ENCODE results near the gene SBF2. TPM values are rescaled to one million over a fixed set of nuclear protein-coding genes. Genes with fewer than 3 reads are reported as not detected.

Gene SBF2
- total RNA-seq, 1 donor from 2014 or later, result 44.9 TPM

- Mint-ChIP-seq H3K36me3 (ENCODE audit: insufficient read depth) (peaks cover 3% of the 10 kb centered on the region), H3K27me3 (no peaks in the 10 kb centered on the region)
These were observed 82.5 kb downstream of the SBF2 start for GRCh38 chr11:10211470-10211869.

DNA sequence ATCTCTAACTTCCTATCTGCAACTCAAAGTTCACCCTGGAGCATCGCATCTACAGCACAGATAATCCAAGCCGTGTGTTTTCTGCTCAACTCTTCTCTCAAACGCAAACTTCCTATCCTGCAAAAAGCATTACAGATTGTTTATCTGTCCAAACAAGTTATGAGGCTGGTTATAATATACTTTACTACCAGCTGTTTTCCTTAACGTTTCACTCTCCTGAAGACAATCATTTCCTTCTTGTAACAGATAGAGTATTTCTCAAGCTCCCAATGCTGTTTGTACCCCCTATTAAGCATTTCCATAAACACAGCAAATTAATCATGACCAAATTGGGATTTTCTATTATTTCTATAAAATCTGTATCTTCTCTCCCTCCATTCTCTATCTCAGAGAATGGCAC, 84.7 kb downstream of the SBF2 start:
- peaks cover 14% of the 10 kb centered on the region for H3K9me3 Mint-ChIP-seq (ENCODE audit: low read depth)
- H3K27ac Mint-ChIP-seq, result no peak overlapping the region
- no peak for DNase-seq (ENCODE audit: low spot score, unreplicated experiment)

More at GRCh38 chr11:10211470-10211869, 82.5 kb downstream of the SBF2 start:
- Mint-ChIP-seq H3K4me3 (ENCODE audit: low read depth) (no peak overlapping the region), H3K9me3 (ENCODE audit: low read depth) (peaks cover 13% of the 10 kb centered on the region), H3K4me1 (ENCODE audit: low read depth) (peaks cover 9% of the 10 kb centered on the region), H3K27ac (no peak overlapping the region)
- no peak for DNase-seq (ENCODE audit: low spot score, unreplicated experiment)
- TF ChIP-seq CTCF (IDR thresholded peaks at IDR 0.05; ENCODE audit: unreplicated experiment), result no peak

GRCh38 chr11:10208131-10208575, 85.9 kb downstream of the SBF2 start:
- peaks cover 6% of the 10 kb centered on the region for H3K36me3 Mint-ChIP-seq (ENCODE audit: insufficient read depth)
- no peak overlapping the region for H3K4me3 Mint-ChIP-seq (ENCODE audit: low read depth)
- TF ChIP-seq CTCF (IDR thresholded peaks at IDR 0.05; ENCODE audit: unreplicated experiment), result peak; percentile 74
- no peak overlapping the region for H3K27ac Mint-ChIP-seq
- H3K9me3 Mint-ChIP-seq (ENCODE audit: low read depth), result peaks cover 16% of the 10 kb centered on the region
- peaks cover 6% of the 10 kb centered on the region for H3K4me1 Mint-ChIP-seq (ENCODE audit: low read depth)
- DNase-seq (ENCODE audit: low spot score, unreplicated experiment), result no peak
- no peaks in the 10 kb centered on the region for H3K27me3 Mint-ChIP-seq

More for the DNA sequence above, 84.7 kb downstream of the SBF2 start:
- peaks cover 10% of the 10 kb centered on the region for H3K4me1 Mint-ChIP-seq (ENCODE audit: low read depth)
- peaks cover 4% of the 10 kb centered on the region for H3K36me3 Mint-ChIP-seq (ENCODE audit: insufficient read depth)
- H3K4me3 Mint-ChIP-seq (ENCODE audit: low read depth), result no peak overlapping the region
- TF ChIP-seq CTCF (IDR thresholded peaks at IDR 0.05; ENCODE audit: unreplicated experiment), result no peak
- H3K27me3 Mint-ChIP-seq, result no peaks in the 10 kb centered on the region

DNA sequence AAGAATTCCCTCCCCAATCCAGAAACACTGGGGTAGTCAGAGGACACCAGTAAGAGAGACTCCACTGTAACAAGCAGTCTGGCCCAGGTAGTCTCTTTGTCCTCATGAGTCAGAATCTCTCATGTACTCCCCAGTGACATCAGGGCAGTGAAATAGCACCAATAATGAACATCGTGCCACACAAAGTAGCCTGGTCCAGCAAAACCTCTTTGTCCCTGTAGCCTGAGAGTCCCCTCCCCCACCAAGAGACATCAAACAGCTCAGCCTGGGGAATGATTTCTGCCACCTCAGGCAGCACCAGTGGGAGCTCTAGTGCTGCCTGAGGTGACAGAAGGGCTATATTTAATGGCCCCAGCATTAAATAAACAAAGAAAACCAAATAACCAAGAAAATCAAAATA, 88.1 kb downstream of the SBF2 start:
- peaks cover 12% of the 10 kb centered on the region for H3K36me3 Mint-ChIP-seq (ENCODE audit: insufficient read depth)
- peaks cover 16% of the 10 kb centered on the region for H3K9me3 Mint-ChIP-seq (ENCODE audit: low read depth)
- TF ChIP-seq CTCF (IDR thresholded peaks at IDR 0.05; ENCODE audit: unreplicated experiment), result no peak
- peak overlapping the region; percentile 50 for H3K27ac Mint-ChIP-seq
- H3K27me3 Mint-ChIP-seq, result no peaks in the 10 kb centered on the region
- H3K4me1 Mint-ChIP-seq (ENCODE audit: low read depth), result peaks cover 6% of the 10 kb centered on the region
- no peak for DNase-seq (ENCODE audit: low spot score, unreplicated experiment)
- H3K4me3 Mint-ChIP-seq (ENCODE audit: low read depth), result no peak overlapping the region

DNA sequence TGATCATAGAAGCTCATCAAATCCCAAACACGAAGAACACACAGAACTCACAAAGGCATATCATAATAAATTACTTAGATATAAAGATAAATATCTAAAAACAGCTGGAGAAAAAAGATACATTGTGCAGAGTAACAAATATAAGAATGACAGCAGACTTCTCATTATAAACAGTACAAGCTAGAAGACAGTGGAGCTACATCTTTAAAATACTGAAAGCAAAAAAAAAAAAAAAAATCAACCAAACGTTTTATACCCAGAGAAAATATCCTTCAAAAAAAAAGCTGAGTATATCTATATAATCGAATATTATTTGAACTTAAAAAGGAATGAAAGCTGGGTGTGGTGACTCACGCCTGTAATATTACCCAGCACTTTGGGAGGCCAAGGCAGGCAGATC, 90.0 kb downstream of the SBF2 start:
- no peak for DNase-seq (ENCODE audit: low spot score, unreplicated experiment)
- Mint-ChIP-seq H3K27ac (no peak overlapping the region), H3K4me1 (ENCODE audit: low read depth) (peaks cover 2% of the 10 kb centered on the region), H3K27me3 (no peaks in the 10 kb centered on the region), H3K4me3 (ENCODE audit: low read depth) (no peak overlapping the region), H3K9me3 (ENCODE audit: low read depth) (peaks cover 16% of the 10 kb centered on the region), H3K36me3 (ENCODE audit: insufficient read depth) (peaks cover 12% of the 10 kb centered on the region)
- TF ChIP-seq CTCF (IDR thresholded peaks at IDR 0.05; ENCODE audit: unreplicated experiment), result no peak
